ENCODE data around the gene PHF1. TPM values are rescaled to one million over a fixed set of nuclear protein-coding genes. Genes with fewer than 3 reads are reported as not detected.

Gene PHF1
- total and polyA plus RNA-seq, 2 of the 4 experiments (the other 2 are of a cell fraction), result 9.0 to 47.2 TPM

DNA sequence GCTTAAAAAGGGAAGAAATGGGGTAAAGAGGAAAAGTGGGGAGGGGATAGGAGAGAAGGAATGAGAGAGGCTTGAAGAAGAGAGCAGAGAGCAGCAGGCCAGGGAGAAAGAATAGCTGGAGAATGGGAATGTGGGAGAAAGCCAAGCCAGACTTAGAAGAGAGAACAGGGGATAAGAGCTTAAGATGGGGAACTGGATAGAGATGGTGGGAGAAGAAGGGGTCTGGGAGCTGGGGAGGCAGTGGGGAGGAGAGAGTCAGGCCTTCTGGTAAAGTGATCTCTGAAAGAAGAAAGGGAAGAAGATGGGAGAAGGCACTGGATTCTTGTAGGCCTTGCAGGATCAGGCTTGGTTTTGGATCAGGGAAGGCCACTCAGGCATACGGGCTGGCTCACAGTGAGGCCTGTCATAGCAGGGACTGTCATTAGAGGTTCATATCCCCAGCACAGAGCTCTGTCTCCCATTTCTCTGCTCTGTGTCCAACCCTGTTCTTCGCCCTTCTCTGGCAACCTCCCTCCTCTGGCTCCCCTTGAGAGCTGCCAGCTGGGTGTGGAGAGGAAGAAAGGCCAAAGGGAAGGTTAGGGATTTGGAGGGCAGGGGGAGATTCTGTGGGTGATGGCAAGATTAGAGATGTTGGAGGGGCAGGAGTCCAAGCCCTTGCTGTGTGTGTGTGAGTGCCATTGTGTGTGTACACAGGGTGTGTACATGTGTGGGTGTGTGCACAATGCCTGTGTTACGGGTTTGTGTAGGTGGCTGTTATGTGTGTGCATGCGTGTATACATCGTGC is 18.3 kb downstream of the PHF1 start:
- POLR2A ChIA-PET (ENCODE audit: unreplicated experiment), result no interaction called here
- CTCF ChIA-PET, result interaction anchor here (0.9 kb wide), 1 partner anchor 11 kb away, joined by 3 read pairs; no protein-coding TSS in a partner anchor
- no peak overlapping the region for H2AFZ ChIP-seq (replicated peaks; ENCODE audit: low read length, poor library complexity)
- ATAC-seq (ENCODE audit: low read depth) (no peak), DNase-seq (no peak)
- peaks cover 35% of the 10 kb centered on the region for H3K9me1 ChIP-seq (ENCODE audit: insufficient read depth, low read length)
- no peak overlapping the region for H4K91ac ChIP-seq (ENCODE audit: insufficient read depth, low read depth, low read length)
- BruUV-seq (replicated peaks), result no TSS peak
- peak overlapping the region; percentile 61; the same call in 1 of the 2 replicates for H3K4ac ChIP-seq (ENCODE audit: low read depth, low read length)
- H2AK5ac ChIP-seq (ENCODE audit: low read depth, low read length), result peak overlapping the region; percentile 81; the same call in 1 of the 2 replicates
- dilution Hi-C loops (cut with HindIII; ENCODE audit: low sequenced_read_pairs, unreplicated experiment) (no loop called here), in situ Hi-C loops (cut with MboI; ENCODE audit: low sequenced_read_pairs) (no loop called here), intact Hi-C loops (cut with micrococcal nuclease) (no loop called here)
- TF ChIP-seq, protein P1, sequence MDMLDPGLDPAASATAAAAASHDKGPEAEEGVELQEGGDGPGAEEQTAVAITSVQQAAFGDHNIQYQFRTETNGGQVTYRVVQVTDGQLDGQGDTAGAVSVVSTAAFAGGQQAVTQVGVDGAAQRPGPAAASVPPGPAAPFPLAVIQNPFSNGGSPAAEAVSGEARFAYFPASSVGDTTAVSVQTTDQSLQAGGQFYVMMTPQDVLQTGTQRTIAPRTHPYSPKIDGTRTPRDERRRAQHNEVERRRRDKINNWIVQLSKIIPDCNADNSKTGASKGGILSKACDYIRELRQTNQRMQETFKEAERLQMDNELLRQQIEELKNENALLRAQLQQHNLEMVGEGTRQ (IDR thresholded peaks at IDR 0.05; ENCODE audit: low read depth, low read length), result no peak
- TF ChIP-seq CHD1 (IDR thresholded peaks at IDR 0.05; ENCODE audit: low read depth, low read length), result no peak
- TF ChIP-seq SMC3 (IDR thresholded peaks at IDR 0.05; ENCODE audit: low read depth, low read length), result no peak
- TF ChIP-seq CEBPB (IDR thresholded peaks at IDR 0.05; ENCODE audit: low read depth, low read length), result no peak
- no peak for TF ChIP-seq RAD21 (IDR thresholded peaks at IDR 0.05; ENCODE audit: low read length)
- no peak for TF ChIP-seq MAFK (IDR thresholded peaks at IDR 0.05; ENCODE audit: low read depth, low read length)
- TF ChIP-seq, protein P2, sequence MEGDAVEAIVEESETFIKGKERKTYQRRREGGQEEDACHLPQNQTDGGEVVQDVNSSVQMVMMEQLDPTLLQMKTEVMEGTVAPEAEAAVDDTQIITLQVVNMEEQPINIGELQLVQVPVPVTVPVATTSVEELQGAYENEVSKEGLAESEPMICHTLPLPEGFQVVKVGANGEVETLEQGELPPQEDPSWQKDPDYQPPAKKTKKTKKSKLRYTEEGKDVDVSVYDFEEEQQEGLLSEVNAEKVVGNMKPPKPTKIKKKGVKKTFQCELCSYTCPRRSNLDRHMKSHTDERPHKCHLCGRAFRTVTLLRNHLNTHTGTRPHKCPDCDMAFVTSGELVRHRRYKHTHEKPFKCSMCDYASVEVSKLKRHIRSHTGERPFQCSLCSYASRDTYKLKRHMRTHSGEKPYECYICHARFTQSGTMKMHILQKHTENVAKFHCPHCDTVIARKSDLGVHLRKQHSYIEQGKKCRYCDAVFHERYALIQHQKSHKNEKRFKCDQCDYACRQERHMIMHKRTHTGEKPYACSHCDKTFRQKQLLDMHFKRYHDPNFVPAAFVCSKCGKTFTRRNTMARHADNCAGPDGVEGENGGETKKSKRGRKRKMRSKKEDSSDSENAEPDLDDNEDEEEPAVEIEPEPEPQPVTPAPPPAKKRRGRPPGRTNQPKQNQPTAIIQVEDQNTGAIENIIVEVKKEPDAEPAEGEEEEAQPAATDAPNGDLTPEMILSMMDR (conservative IDR thresholded peaks at IDR 0.05; ENCODE audit: low read depth, low read length), result no peak
- peaks cover 43% of the 10 kb centered on the region for H3K4me1 ChIP-seq (ENCODE audit: control insufficient read depth, insufficient read depth, low read length)
- H2AK9ac ChIP-seq (replicated peaks; ENCODE audit: low read depth, low read length, poor library complexity), result no peak overlapping the region
- H3K9me3 ChIP-seq (ENCODE audit: control insufficient read depth, insufficient read depth, low read length), result no peaks in the 10 kb centered on the region
- no peak overlapping the region for H3K18ac ChIP-seq (ENCODE audit: low read depth, low read length)
- no peak overlapping the region for H2BK120ac ChIP-seq (ENCODE audit: low read depth, low read length)
- H3K23ac ChIP-seq (ENCODE audit: low read depth, low read length), result peak overlapping the region; percentile 57; the same call in 1 of the 2 replicates
- H4K5ac ChIP-seq (ENCODE audit: low read depth, low read length), result no peak overlapping the region
- peaks cover 10% of the 10 kb centered on the region for H3K36me3 ChIP-seq (ENCODE audit: control insufficient read depth, insufficient read depth, low read length)
- H4K20me1 ChIP-seq (ENCODE audit: insufficient read depth, low read length), result peaks cover 41% of the 10 kb centered on the region
- no peak overlapping the region for H3K4me3 ChIP-seq (ENCODE audit: insufficient read depth, low read depth, low read length)
- no peak overlapping the region; the same call in 2 of the 3 replicates for H2BK15ac ChIP-seq (ENCODE audit: low read depth, low read length)
- H3K79me1 ChIP-seq (ENCODE audit: low read depth in 1 of 2, low read length in 2 of 2), result peaks cover 34 to 92% of the 10 kb centered on the region in 2 experiments
- WGBS, 2 experiments (ENCODE audit: extremely low coverage in 2 of 2, insufficient read length in 1 of 2), result 81% methylated on average over 4 of the region's 5 CpGs; no CpG with 5 or more reads in 1 of the 2 experiments
- no peak overlapping the region for H2BK20ac ChIP-seq (ENCODE audit: low read depth, low read length)
- H4K8ac ChIP-seq (ENCODE audit: low read depth in 2 of 2, low read length in 2 of 2), result no peak overlapping the region
- no peak overlapping the region; the same call in 1 of the 2 replicates for H3K4me2 ChIP-seq (ENCODE audit: low read depth, low read length)
- peak overlapping the region; percentile 19; the same call in 1 of the 2 replicates for H3K9ac ChIP-seq (ENCODE audit: low read depth, low read length)
- no peak overlapping the region for H3K56ac ChIP-seq (ENCODE audit: extremely low read depth, insufficient read depth, low read length)
- no peak overlapping the region for H3K27ac ChIP-seq (ENCODE audit: insufficient read depth, low read length)
- no peaks in the 10 kb centered on the region for H3K27me3 ChIP-seq (ENCODE audit: control insufficient read depth, insufficient read depth, low read length)
- H2BK5ac ChIP-seq (ENCODE audit: low read depth, low read length, poor library complexity, severe bottlenecking), result no peak overlapping the region
- H3K14ac ChIP-seq (replicated peaks; ENCODE audit: low read depth, low read length), result no peak overlapping the region
